Brain pericyte (primary cell): ENCODE measurements around the gene SAMM50.
"Not testable (repeated sequence)": the region's sequence is repeated elsewhere in the genome, so short reads cannot be mapped to it uniquely, and the experiment has no call there.

Source experiments
- DNase-seq: peaks from one replicate; pipeline ENCODE4 v3.0.0-alpha.2; 2012; ENCODE audit warnings: low read depth, low spot score

Gene SAMM50

GRCh38 chr22:44000123-44000522, 44.9 kb downstream of the SAMM50 start:
- DNase-seq, result no peak

- no peak for DNase-seq
These were observed 46.3 kb downstream of the SAMM50 start for GRCh38 chr22:44001521-44001920.

- no peak for DNase-seq
These were observed 47.1 kb downstream of the SAMM50 start for GRCh38 chr22:44002324-44002723.

GRCh38 chr22:44002997-44003396, 47.8 kb downstream of the SAMM50 start:
- DNase-seq, result no peak

- no peak for DNase-seq
These were observed 48.3 kb downstream of the SAMM50 start for GRCh38 chr22:44003405-44004103.

- no peak for DNase-seq
These were observed 48.8 kb downstream of the SAMM50 start for GRCh38 chr22:44004104-44004460.

- no peak for DNase-seq
These were observed 50.3 kb downstream of the SAMM50 start for GRCh38 chr22:44005524-44005923.

- no peak for DNase-seq
These were observed 56.9 kb downstream of the SAMM50 start for GRCh38 chr22:44012162-44012561.

GRCh38 chr22:44012591-44012990, 57.3 kb downstream of the SAMM50 start:
- no peak for DNase-seq

GRCh38 chr22:44014241-44014640, 59.0 kb downstream of the SAMM50 start:
- no peak for DNase-seq

- DNase-seq, result not testable (repeated sequence)
These were observed 61.3 kb downstream of the SAMM50 start for GRCh38 chr22:44016586-44016985.

- no peak for DNase-seq
These were observed 63.4 kb downstream of the SAMM50 start for GRCh38 chr22:44018594-44018993.

GRCh38 chr22:44019416-44019815, 64.2 kb downstream of the SAMM50 start:
- no peak for DNase-seq

GRCh38 chr22:44019846-44020245, 64.6 kb downstream of the SAMM50 start:
- DNase-seq, result no peak

- no peak for DNase-seq
These were observed 65.7 kb downstream of the SAMM50 start for GRCh38 chr22:44020981-44021380.

- no peak for DNase-seq
These were observed 68.4 kb downstream of the SAMM50 start for GRCh38 chr22:44023404-44024287.

- DNase-seq, result no peak
These were observed 69.2 kb downstream of the SAMM50 start, which contains the start of gene PARVB for GRCh38 chr22:44024288-44024921. TSS of gene PARVB (plus strand) at chr22:44024302. CDS start at chr22:44024340, 38 bp downstream.

- no peak for DNase-seq
These were observed 70.2 kb downstream of the SAMM50 start for GRCh38 chr22:44025171-44026065.

- DNase-seq, result no peak
These were observed 70.9 kb downstream of the SAMM50 start for GRCh38 chr22:44026066-44026629.

GRCh38 chr22:44026630-44027511, 71.6 kb downstream of the SAMM50 start:
- peak; percentile 44 for DNase-seq
